Measurements from ENCODE around the gene TBC1D22A.

The TBC1D22A gene

DNA sequence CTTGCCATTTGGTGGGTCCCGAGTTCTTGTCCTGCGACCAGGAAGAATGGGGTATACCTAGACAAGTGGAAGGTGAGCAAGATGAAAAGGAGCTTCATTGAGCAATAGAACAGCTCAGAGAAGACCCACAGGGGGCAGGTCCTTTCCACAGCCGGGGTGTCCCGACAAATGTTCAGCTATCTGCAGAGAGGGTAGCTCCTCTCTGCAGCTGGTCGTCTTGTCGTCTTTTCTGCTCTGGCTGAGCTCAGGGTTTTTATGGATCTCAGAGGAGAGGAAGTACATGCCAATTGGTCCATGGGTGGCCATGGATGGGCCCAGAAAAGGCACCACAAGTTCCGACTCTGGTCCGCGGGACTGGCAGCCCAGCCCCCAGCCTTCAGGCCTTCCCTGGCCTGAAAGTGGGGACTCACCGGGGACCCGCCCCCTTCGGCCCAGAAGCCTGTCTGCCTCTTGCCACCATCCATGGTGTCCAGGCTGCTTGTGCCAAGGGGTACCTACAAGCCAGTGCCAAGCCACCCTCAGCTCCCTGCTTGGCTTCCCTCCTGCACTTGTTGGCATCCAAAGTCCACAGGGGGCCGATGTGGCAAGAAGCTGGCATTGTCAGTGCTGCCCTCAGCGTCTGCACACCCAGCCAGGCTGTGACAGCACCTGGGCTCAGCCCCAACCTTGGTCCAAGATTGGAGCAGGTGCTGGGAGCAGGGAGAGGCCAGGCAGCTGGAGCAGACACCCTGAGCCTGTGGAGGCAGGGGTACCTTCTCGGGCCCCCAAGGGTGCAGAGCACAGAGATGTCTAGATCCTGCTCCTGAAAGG, 438.9 kb downstream of the TBC1D22A start:
- TF ChIP-seq CTCF (IDR thresholded peaks at IDR 0.05; ENCODE audit: unreplicated experiment in 3 of 3): no peak
- Mint-ChIP-seq H3K27ac (no peak overlapping the region), H3K36me3 (ENCODE audit: low read depth) (no peaks in the 10 kb centered on the region), H3K4me3 (no peak overlapping the region), H3K4me1 (peaks cover 24% of the 10 kb centered on the region), H3K9me3 (peaks cover 4% of the 10 kb centered on the region), H3K27me3 (ENCODE audit: low read depth) (peaks cover 12% of the 10 kb centered on the region)

DNA sequence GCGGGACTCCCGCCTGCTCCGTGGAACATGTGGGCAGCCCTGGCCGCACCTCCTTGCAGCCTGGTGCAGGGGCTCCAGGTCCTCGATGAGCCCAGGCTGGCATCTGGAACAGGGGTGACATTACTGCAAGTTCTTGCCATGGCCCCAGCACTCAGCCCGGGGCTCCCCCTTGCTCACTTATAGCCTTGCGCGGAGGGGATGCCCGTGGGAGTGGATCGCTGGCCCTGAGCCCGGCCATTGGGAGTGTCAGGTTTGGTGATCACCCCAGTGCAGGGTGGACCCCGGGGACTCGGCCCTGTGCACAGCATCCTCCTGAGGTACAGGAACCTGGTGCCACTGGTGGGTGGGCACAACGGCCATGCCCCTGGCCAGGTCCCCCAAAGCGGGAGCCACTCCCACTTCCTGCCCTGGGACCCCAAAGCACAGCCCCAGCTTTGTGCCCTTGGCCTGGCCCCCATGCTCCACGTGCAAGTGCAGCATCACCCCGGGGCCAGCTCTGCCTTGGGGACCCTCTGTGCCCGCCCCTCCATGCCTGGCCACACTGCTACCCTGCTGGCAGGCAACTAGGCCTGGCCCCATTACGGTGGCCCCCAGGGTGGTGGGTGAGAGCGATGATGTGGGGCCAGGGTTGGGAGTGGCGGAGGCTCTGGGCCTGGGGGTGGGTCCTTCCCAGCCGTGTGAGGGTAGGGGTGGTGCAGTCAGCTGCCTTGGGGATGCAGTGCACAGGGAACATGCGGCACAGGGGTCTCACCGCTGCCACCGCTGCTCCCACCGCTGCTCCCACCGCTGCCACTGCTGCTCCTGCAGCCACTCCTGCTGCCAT, 439.8 kb downstream of the TBC1D22A start:
- no peak for TF ChIP-seq CTCF (IDR thresholded peaks at IDR 0.05; ENCODE audit: unreplicated experiment in 3 of 3)

DNA sequence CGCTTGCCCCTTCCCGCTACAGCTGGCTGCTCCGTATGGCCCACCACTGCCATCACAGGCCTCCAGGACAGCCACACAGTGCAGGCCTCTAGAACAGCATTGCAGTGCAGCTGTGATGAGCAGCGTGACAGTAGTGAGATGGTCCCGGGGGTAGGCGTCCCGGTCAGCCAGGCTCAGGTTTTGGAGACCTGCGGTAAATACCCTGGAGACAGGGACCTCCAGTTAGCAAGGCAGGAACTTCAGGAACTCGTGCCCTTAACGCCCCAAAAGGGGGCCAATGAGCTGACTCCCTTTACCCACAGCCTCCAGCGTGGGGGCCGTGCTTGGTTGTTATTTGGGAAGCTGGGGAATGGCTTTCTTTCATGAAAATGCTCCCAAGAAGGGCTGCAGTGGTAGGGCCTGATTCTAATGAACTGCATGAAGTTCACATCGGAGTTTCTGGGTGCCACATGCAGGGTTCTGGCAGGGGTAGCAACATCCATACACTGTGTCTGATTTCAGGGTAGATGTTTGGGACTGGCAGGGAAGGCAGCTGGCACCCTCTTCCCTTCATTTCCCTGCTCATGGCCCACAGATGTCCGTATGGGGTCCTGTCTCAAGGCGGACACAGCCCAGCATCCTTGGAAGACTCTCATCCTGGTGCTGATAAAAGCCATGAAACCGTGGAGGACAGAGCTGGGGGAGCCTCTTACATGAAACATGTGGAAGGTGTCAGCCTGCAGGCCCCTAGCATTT, 440.5 kb downstream of the TBC1D22A start:
- Mint-ChIP-seq H3K27ac (no peak overlapping the region), H3K4me3 (no peak overlapping the region), H3K36me3 (ENCODE audit: low read depth) (no peaks in the 10 kb centered on the region), H3K9me3 (peaks cover 8% of the 10 kb centered on the region), H3K27me3 (ENCODE audit: low read depth) (peaks cover 8% of the 10 kb centered on the region), H3K4me1 (peaks cover 20% of the 10 kb centered on the region)
- no peak for TF ChIP-seq CTCF (IDR thresholded peaks at IDR 0.05; ENCODE audit: unreplicated experiment in 3 of 3)

More for the DNA sequence above, 439.8 kb downstream of the TBC1D22A start:
- H3K27me3 Mint-ChIP-seq (ENCODE audit: low read depth): peaks cover 8% of the 10 kb centered on the region
- H3K36me3 Mint-ChIP-seq (ENCODE audit: low read depth): no peaks in the 10 kb centered on the region
- no peak overlapping the region for H3K4me3 Mint-ChIP-seq
- H3K27ac Mint-ChIP-seq: no peak overlapping the region
- H3K4me1 Mint-ChIP-seq: peaks cover 20% of the 10 kb centered on the region
- peaks cover 4% of the 10 kb centered on the region for H3K9me3 Mint-ChIP-seq

- no peaks in the 10 kb centered on the region for H3K36me3 Mint-ChIP-seq (ENCODE audit: low read depth)
- peaks cover 8% of the 10 kb centered on the region for H3K9me3 Mint-ChIP-seq
- H3K27me3 Mint-ChIP-seq (ENCODE audit: low read depth): peaks cover 8% of the 10 kb centered on the region
- TF ChIP-seq CTCF (IDR thresholded peaks at IDR 0.05; ENCODE audit: unreplicated experiment in 3 of 3): no peak
- peaks cover 15% of the 10 kb centered on the region for H3K4me1 Mint-ChIP-seq
- peak overlapping the region in 1 of 3 experiments; percentile 3 for H3K4me3 Mint-ChIP-seq
- peak overlapping the region in 1 of 3 experiments; percentile 20 for H3K27ac Mint-ChIP-seq
Observed at GRCh38 chr22:47203554-47203991, 441.1 kb downstream of the TBC1D22A start.

GRCh38 chr22:47204002-47204979, 441.8 kb downstream of the TBC1D22A start:
- Mint-ChIP-seq H3K27ac (peak overlapping the region in 1 of 3 experiments; percentile 20), H3K4me3 (peak overlapping the region in 1 of 3 experiments; percentile 3), H3K4me1 (peaks cover 15% of the 10 kb centered on the region), H3K36me3 (ENCODE audit: low read depth) (no peaks in the 10 kb centered on the region), H3K9me3 (peaks cover 13% of the 10 kb centered on the region), H3K27me3 (ENCODE audit: low read depth) (peaks cover 11% of the 10 kb centered on the region)
- no peak for TF ChIP-seq CTCF (IDR thresholded peaks at IDR 0.05; ENCODE audit: unreplicated experiment in 3 of 3)
